AG04449 (cell line): Measurements from ENCODE around the gene DCTPP1.

Experiments used
- CTCF ChIA-PET: fragments of 350-600 bp; formaldehyde crosslinking; extraction: SDS; loops from one replicate; lab custom pipeline; 2021; ENCODE audit warnings: antibody characterized with exemption; lab: Yijun Ruan, JAX
- POLR2A ChIA-PET: fragments of 400-600, 350-600 bp; formaldehyde crosslinking; extraction: SDS; loops from one replicate; lab custom pipeline; 2020; ENCODE audit warnings: antibody characterized with exemption, inconsistent platforms; lab: Yijun Ruan, JAX
- DNase-seq: peaks from one replicate; pipeline ENCODE4 v3.0.0-alpha.2; 2010; ENCODE audit warnings: low read depth, low spot score
- H3K4me3 ChIP-seq: 2 replicates; pipeline ENCODE4 v1.5.1; 2011; ENCODE audit warnings: low read depth, mild to moderate bottlenecking, control low read depth, low read length
- TF ChIP-seq, protein P1 (sequence below): IDR thresholded peaks from one replicate; pipeline ENCODE4 v1.5.1; 2011; ENCODE audit warnings: mild to moderate bottlenecking, moderate library complexity, low read length, control low read depth, inconsistent platforms; ENCODE audit not compliant: insufficient read depth; ENCODE audit errors: missing control alignments

Gene DCTPP1

GRCh38 chr16:30444231-30445148 is 14.7 kb upstream of the DCTPP1 start:
- TF ChIP-seq, protein P1, sequence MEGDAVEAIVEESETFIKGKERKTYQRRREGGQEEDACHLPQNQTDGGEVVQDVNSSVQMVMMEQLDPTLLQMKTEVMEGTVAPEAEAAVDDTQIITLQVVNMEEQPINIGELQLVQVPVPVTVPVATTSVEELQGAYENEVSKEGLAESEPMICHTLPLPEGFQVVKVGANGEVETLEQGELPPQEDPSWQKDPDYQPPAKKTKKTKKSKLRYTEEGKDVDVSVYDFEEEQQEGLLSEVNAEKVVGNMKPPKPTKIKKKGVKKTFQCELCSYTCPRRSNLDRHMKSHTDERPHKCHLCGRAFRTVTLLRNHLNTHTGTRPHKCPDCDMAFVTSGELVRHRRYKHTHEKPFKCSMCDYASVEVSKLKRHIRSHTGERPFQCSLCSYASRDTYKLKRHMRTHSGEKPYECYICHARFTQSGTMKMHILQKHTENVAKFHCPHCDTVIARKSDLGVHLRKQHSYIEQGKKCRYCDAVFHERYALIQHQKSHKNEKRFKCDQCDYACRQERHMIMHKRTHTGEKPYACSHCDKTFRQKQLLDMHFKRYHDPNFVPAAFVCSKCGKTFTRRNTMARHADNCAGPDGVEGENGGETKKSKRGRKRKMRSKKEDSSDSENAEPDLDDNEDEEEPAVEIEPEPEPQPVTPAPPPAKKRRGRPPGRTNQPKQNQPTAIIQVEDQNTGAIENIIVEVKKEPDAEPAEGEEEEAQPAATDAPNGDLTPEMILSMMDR: no peak
- CTCF ChIA-PET: interaction anchor here (0.9 to 6.3 kb wide), 10 partner anchors 9 to 188 kb away, joined by 3 to 43 read pairs (median 4); partner anchors contain the start of gene DCTPP1
- no peak for DNase-seq
- POLR2A ChIA-PET: interaction anchor here (0.5 to 1.6 kb wide), 6 partner anchors 12 to 91 kb away, joined by 3 to 5 read pairs (median 4); partner anchors contain the start of genes DCTPP1 and ZNF747
- peak overlapping the region; percentile 85 for H3K4me3 ChIP-seq

- no peak overlapping the region for H3K4me3 ChIP-seq
- CTCF ChIA-PET: interaction anchor here (0.9 to 6.3 kb wide), 4 partner anchors 14 to 186 kb away, joined by 4 to 43 read pairs (median 6); partner anchors contain the start of gene DCTPP1
- TF ChIP-seq, protein P1: no peak
- DNase-seq: no peak
- POLR2A ChIA-PET: no interaction called here
These were observed 13.8 kb upstream of the DCTPP1 start for GRCh38 chr16:30443631-30444030.

- DNase-seq: no peak
- ChIA-PET POLR2A (no interaction called here), CTCF (interaction anchor here (2.2 to 2.7 kb wide), 2 partner anchors 9 to 10 kb away, joined by 14 to 17 read pairs; partner anchors contain the start of gene DCTPP1)
- TF ChIP-seq, protein P1: no peak
- H3K4me3 ChIP-seq: no peak overlapping the region
These were observed 10.0 kb upstream of the DCTPP1 start for GRCh38 chr16:30439720-30440348.

GRCh38 chr16:30438835-30439234 is 9.0 kb upstream of the DCTPP1 start:
- DNase-seq: no peak
- TF ChIP-seq, protein P1: no peak
- H3K4me3 ChIP-seq: no peak overlapping the region
- ChIA-PET POLR2A (no interaction called here), CTCF (interaction anchor here (0.5 to 2.2 kb wide), 3 partner anchors 8 to 99 kb away, joined by 3 to 14 read pairs (median 4); partner anchors contain the start of gene DCTPP1)

DNA sequence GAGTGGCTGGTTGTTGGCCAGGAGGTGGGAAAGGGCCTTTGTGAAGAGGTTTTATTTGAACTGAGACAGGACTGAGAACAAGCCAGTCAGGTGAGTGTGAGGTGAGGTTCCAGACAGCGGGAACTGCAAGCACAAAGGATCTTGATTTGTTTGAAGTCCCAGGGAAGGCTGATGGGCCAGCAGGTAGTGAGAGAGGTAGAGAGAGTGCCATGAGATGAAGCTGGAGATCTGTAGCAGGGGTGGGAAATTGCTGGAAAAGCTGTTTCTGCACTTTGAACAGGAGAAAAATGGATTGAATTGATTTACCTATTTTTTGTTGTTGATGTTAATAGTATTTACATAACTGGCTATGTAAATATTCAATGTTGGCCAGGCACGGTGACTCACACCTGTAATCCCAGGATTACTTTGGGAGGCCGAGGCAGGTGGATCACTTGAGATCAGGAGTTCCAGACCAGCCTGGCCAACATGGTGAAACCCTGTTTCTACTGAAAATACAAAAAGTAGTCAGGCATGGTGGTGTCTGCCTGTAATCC is 7.7 kb upstream of the DCTPP1 start:
- ChIA-PET CTCF (interaction anchor here (0.6 to 1.9 kb wide), 5 partner anchors 10 to 213 kb away, joined by 3 to 8 read pairs (median 3); partner anchors contain the start of gene PRR14), POLR2A (no interaction called here)
- no peak overlapping the region for H3K4me3 ChIP-seq
- TF ChIP-seq, protein P1: no peak
- DNase-seq: no peak
